H9 (cell line): ENCODE data around the gene ENOX1. TPM values are rescaled to one million over a fixed set of nuclear protein-coding genes. Genes with fewer than 3 reads are reported as not detected.

Source experiments
- DNase-seq: peaks from one replicate; pipeline ENCODE4 v3.0.0-alpha.2; 2017
- H2AFZ ChIP-seq: one replicate; pipeline ENCODE4 v1.6.1; 2013; ENCODE audit warnings: mild to moderate bottlenecking, low read length, control low read depth, moderate library complexity
- H2AK5ac ChIP-seq: 2 replicates; pipeline ENCODE4 v1.6.1; 2013; ENCODE audit warnings: low read length, control low read depth, mixed read lengths; ENCODE audit not compliant: insufficient read length
- H2BK120ac ChIP-seq: one replicate; pipeline ENCODE4 v1.6.1; 2013; ENCODE audit warnings: low read depth, mild to moderate bottlenecking, low read length, control low read depth, inconsistent platforms; ENCODE audit not compliant: poor library complexity, severe bottlenecking
- H2BK12ac ChIP-seq: 2 replicates; pipeline ENCODE4 v1.6.1; 2013; ENCODE audit warnings: low read length, control low read depth, mixed read lengths, low read depth; ENCODE audit not compliant: insufficient read length
- H2BK15ac ChIP-seq: 2 replicates; pipeline ENCODE4 v1.6.1; 2013; ENCODE audit warnings: low read depth, low read length, control low read depth
- H2BK20ac ChIP-seq: one replicate; pipeline ENCODE4 v1.6.1; 2013; ENCODE audit warnings: low read depth, mild to moderate bottlenecking, low read length, control low read depth, inconsistent platforms; ENCODE audit not compliant: poor library complexity, severe bottlenecking
- H2BK5ac ChIP-seq: 2 replicates; pipeline ENCODE4 v1.6.1; 2013; ENCODE audit warnings: low read length, control low read depth, mixed read lengths; ENCODE audit not compliant: insufficient read length
- H3K14ac ChIP-seq: 2 replicates; pipeline ENCODE4 v1.6.1; 2013; ENCODE audit warnings: low read length, control low read depth; ENCODE audit not compliant: insufficient read depth
- H3K18ac ChIP-seq: 2 replicates; pipeline ENCODE4 v1.6.1; 2013; ENCODE audit warnings: low read depth, mild to moderate bottlenecking, mixed read lengths, low read length, control low read depth; ENCODE audit not compliant: insufficient read length
- H3K23ac ChIP-seq: 2 replicates; pipeline ENCODE4 v1.6.1; 2013; ENCODE audit warnings: low read length, control low read depth, mixed read lengths, low read depth; ENCODE audit not compliant: insufficient read length
- H3K23me2 ChIP-seq: 2 replicates; pipeline ENCODE4 v1.6.1; 2013; ENCODE audit warnings: low read depth, mild to moderate bottlenecking, mixed read lengths, low read length, control low read depth; ENCODE audit not compliant: insufficient read length, poor library complexity, severe bottlenecking
- H3K27ac ChIP-seq: 2 replicates; pipeline ENCODE4 v1.5.1; 2013; ENCODE audit warnings: low read length, control low read depth, mixed read lengths, low read depth; ENCODE audit not compliant: insufficient read length
- H3K27me3 ChIP-seq: 2 replicates; pipeline ENCODE4 v1.6.1; 2013; ENCODE audit warnings: low read length, control low read depth, inconsistent platforms; ENCODE audit not compliant: insufficient read depth
- H3K4ac ChIP-seq: 2 replicates; pipeline ENCODE4 v1.6.1; 2013; ENCODE audit warnings: low read depth, mild to moderate bottlenecking, control low read depth, inconsistent platforms, low read length, moderate library complexity
- H3K4me1 ChIP-seq: 2 replicates; pipeline ENCODE4 v1.6.1; 2013; ENCODE audit warnings: low read length, control low read depth, inconsistent platforms; ENCODE audit not compliant: insufficient read depth
- H3K4me2 ChIP-seq: 2 replicates; pipeline ENCODE4 v1.6.1; 2013; ENCODE audit warnings: low read length, control low read depth, mixed read lengths; ENCODE audit not compliant: insufficient read length, insufficient read depth
- H3K56ac ChIP-seq: 2 replicates; pipeline ENCODE4 v1.6.1; 2013; ENCODE audit warnings: low read depth, mild to moderate bottlenecking, mixed read lengths, low read length, control low read depth; ENCODE audit not compliant: insufficient read length
- H3K79me1 ChIP-seq: 2 replicates; pipeline ENCODE4 v1.6.1; 2013; ENCODE audit warnings: low read depth, mild to moderate bottlenecking, moderate library complexity, low read length, control low read depth, inconsistent platforms; ENCODE audit not compliant: insufficient read depth, poor library complexity, severe bottlenecking
- H3K79me2 ChIP-seq: 2 replicates; pipeline ENCODE4 v1.6.1; 2013; ENCODE audit warnings: low read length, control low read depth, inconsistent platforms; ENCODE audit not compliant: insufficient read depth
- H3K9ac ChIP-seq: 2 replicates; pipeline ENCODE4 v1.6.1; 2013; ENCODE audit warnings: low read length, control low read depth, mixed read lengths; ENCODE audit not compliant: insufficient read length; ENCODE audit errors: extremely low read depth
- H3K9me3 ChIP-seq: one replicate; pipeline ENCODE4 v1.6.1; 2013; ENCODE audit warnings: low read depth, low read length, inconsistent platforms; ENCODE audit not compliant: control insufficient read depth
- H3T11ph ChIP-seq: one replicate; pipeline ENCODE4 v1.6.1; 2013; ENCODE audit warnings: mild to moderate bottlenecking, low read length, control low read depth, inconsistent platforms
- H4K20me1 ChIP-seq: one replicate; pipeline ENCODE4 v1.6.1; 2013; ENCODE audit not compliant: control insufficient read depth, insufficient read length, insufficient read depth
- H4K5ac ChIP-seq: 2 replicates; pipeline ENCODE4 v1.6.1; 2013; ENCODE audit warnings: low read depth, mild to moderate bottlenecking, mixed read lengths, low read length, control low read depth; ENCODE audit not compliant: insufficient read length
- H4K8ac ChIP-seq: replicated peaks from 2 replicates; pipeline ENCODE4 v1.6.1; 2013; ENCODE audit warnings: low read length, control low read depth, mixed read lengths, low read depth; ENCODE audit not compliant: insufficient read length
- H4K91ac ChIP-seq: 2 replicates; pipeline ENCODE4 v1.6.1; 2013; ENCODE audit warnings: low read depth, mild to moderate bottlenecking, moderate library complexity, mixed read lengths, low read length, control low read depth; ENCODE audit not compliant: insufficient read length
- H3K27ac Mint-ChIP-seq, 3 experiments: 2 replicates in 2 of 3; 3 replicates in 1 of 3; pipeline ENCODE4 v1.8.0; 2020 to 2021; ENCODE audit warnings: mixed read lengths in 3 of 3, mild to moderate bottlenecking in 1 of 3, moderate library complexity in 1 of 3
- H3K27me3 Mint-ChIP-seq: 2 replicates; pipeline ENCODE4 v1.8.0; 2021; ENCODE audit warnings: low read depth, mild to moderate bottlenecking, moderate library complexity, mixed read lengths
- H3K36me3 Mint-ChIP-seq, 3 experiments: 2 replicates in 2 of 3; 3 replicates in 1 of 3; pipeline ENCODE4 v1.8.0; 2020 to 2021; ENCODE audit warnings: low read depth in 3 of 3, mixed read lengths in 3 of 3; ENCODE audit not compliant: insufficient read depth in 1 of 3
- H3K4me1 Mint-ChIP-seq, 2 experiments: 2 replicates each; pipeline ENCODE4 v1.8.0; 2020; ENCODE audit warnings: mixed read lengths in 2 of 2
- H3K4me3 Mint-ChIP-seq, 2 experiments: 2 replicates in 1 of 2; 3 replicates in 1 of 2; pipeline ENCODE4 v1.8.0; 2020 to 2021; ENCODE audit warnings: mild to moderate bottlenecking in 2 of 2, mixed read lengths in 2 of 2, moderate library complexity in 1 of 2
- H3K9me3 Mint-ChIP-seq, 2 experiments: 2 replicates in 1 of 2; 3 replicates in 1 of 2; pipeline ENCODE4 v1.8.0; 2020; ENCODE audit warnings: mild to moderate bottlenecking in 2 of 2, mixed read lengths in 2 of 2, moderate library complexity in 1 of 2
- CTCF ChIP-seq: fragments of 200-600 bp; sonication (generic); conservative IDR thresholded peaks from 3 replicates; pipeline ENCODE4 v1.8.0; 2021; ENCODE audit warnings: antibody characterized with exemption, mild to moderate bottlenecking
- WGBS: extraction: QIAGEN DNeasy Blood & Tissue Kit; methylation state at CpG from one replicate; pipeline ENCODE4 v1.1.7; 2013; ENCODE audit warnings: missing lambda C conversion rate, low lambda C conversion rate, mixed read lengths; ENCODE audit not compliant: insufficient read length; ENCODE audit errors: extremely low coverage; 5-methylcytosine and 5-hydroxymethylcytosine counted together
- total RNA-seq: library from RNA; stranded (reverse); gene quantifications from 2 replicates; pipeline ENCODE4 v1.2.1, GENCODE V29; 2021

Gene ENOX1
- total RNA-seq, 1 experiment from 2014 or later, result 0.24 TPM

DNA sequence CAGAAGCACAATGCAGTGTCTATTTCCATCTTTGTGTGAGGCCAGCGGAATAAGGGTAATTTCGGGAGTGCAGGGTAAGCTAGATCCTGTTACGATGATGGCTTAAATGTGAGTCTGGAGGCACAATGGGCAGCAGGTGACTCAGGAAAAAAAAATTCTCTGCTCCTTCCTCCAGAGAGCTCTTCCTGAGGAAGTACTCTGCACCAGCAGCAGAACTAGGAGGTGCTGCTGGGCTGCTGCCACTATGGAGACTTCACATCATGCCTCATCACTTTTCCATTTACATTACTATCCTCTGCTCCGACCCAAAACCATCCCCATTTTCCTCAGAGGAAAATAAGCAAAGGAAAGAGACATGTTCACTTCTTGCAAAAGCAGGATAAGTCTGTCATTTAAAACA is 481.4 kb downstream of the ENOX1 start:
- no peaks in the 10 kb centered on the region for H3K27me3 ChIP-seq
- Mint-ChIP-seq H3K27ac (no peak overlapping the region), H3K4me1 (peaks cover 20 to 35% of the 10 kb centered on the region in 2 experiments), H3K9me3 (no peaks in the 10 kb centered on the region), H3K36me3 (no peaks in the 10 kb centered on the region), H3K4me3 (no peak overlapping the region), H3K27me3 (no peaks in the 10 kb centered on the region)
- no CpG with 5 or more reads among the region's 4 CpGs for WGBS
- no peak overlapping the region for H3K14ac ChIP-seq
- H3T11ph ChIP-seq, result no peak overlapping the region
- no peak overlapping the region for H2BK5ac ChIP-seq
- H2AFZ ChIP-seq, result no peak overlapping the region
- no peaks in the 10 kb centered on the region for H3K79me2 ChIP-seq
- H4K5ac ChIP-seq, result no peak overlapping the region
- no peaks in the 10 kb centered on the region for H3K9me3 ChIP-seq
- no peak overlapping the region for H3K56ac ChIP-seq
- H4K91ac ChIP-seq, result no peak overlapping the region
- no peaks in the 10 kb centered on the region for H3K79me1 ChIP-seq
- H2BK120ac ChIP-seq, result no peak overlapping the region
- no peak overlapping the region for H4K8ac ChIP-seq
- no peak overlapping the region for H2AK5ac ChIP-seq
- no peak overlapping the region for H2BK20ac ChIP-seq
- no peak overlapping the region for H3K9ac ChIP-seq
- no peaks in the 10 kb centered on the region for H3K4me1 ChIP-seq
- H3K23ac ChIP-seq, result no peak overlapping the region
- H3K23me2 ChIP-seq, result no peaks in the 10 kb centered on the region
- no peak for DNase-seq
- H2BK15ac ChIP-seq, result no peak overlapping the region
- no peak overlapping the region for H3K27ac ChIP-seq
- no peak overlapping the region for H2BK12ac ChIP-seq
- no peak overlapping the region for H3K4me2 ChIP-seq
- H3K4ac ChIP-seq, result no peak overlapping the region
- no peaks in the 10 kb centered on the region for H4K20me1 ChIP-seq
- no peak overlapping the region for H3K18ac ChIP-seq
- TF ChIP-seq CTCF, result no peak
